Ishikawa (cell line): ENCODE data around the gene LCN9.

ENCODE experiments used
- CEBPB ChIP-seq: IDR thresholded peaks from 2 replicates; pipeline ENCODE4 v1.6.1; 2012
- CREB1 ChIP-seq: IDR thresholded peaks from 2 replicates; pipeline ENCODE4 v1.6.1; 2012; ENCODE audit warnings: low read depth
- EGR1 ChIP-seq: IDR thresholded peaks from 2 replicates; pipeline ENCODE4 v1.6.1; 2012
- EP300 ChIP-seq: IDR thresholded peaks from 2 replicates; pipeline ENCODE4 v1.6.1; 2012; ENCODE audit warnings: borderline replicate concordance
- FOXM1 ChIP-seq: IDR thresholded peaks from 2 replicates; pipeline ENCODE4 v1.6.1; 2012; ENCODE audit warnings: low read depth, borderline replicate concordance
- RAD21 ChIP-seq: IDR thresholded peaks from 2 replicates; pipeline ENCODE4 v1.6.1; 2012; ENCODE audit warnings: low read depth
- TAF1 ChIP-seq: IDR thresholded peaks from 2 replicates; pipeline ENCODE4 v1.6.1; 2012; ENCODE audit warnings: low read depth, mild to moderate bottlenecking
- TCF12 ChIP-seq: IDR thresholded peaks from 2 replicates; pipeline ENCODE4 v1.6.1; 2012; ENCODE audit warnings: low read depth
- TF ChIP-seq, protein P1 (sequence below): IDR thresholded peaks from 2 replicates; pipeline ENCODE4 v1.6.1; 2012
- TF ChIP-seq, protein P2 (sequence below): IDR thresholded peaks from 2 replicates; pipeline ENCODE4 v1.6.1; 2012; ENCODE audit warnings: low read depth, mild to moderate bottlenecking

DNA sequence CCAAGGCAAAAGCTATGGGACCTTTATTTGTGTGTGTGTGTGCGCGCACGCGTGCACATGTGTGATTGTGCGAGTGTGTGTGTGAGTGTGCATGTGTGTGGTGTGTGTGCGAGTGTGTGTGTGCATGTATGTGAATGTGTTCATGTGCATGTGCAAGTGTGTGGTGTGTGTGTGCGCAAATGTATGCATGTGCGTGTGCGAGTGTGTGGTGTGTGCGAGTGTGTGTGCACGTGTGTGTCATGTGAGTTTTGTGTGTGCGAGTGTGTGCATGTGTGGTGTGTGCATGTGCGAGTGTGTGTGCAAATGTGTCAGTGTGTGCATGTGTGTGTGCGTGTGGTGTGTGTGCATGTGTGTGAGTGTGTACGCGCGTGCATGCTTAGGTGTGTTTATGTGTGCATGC, 12.7 kb upstream of the LCN9 start:
- TF ChIP-seq EP300 = no peak
- TF ChIP-seq CREB1 = no peak
- TF ChIP-seq CEBPB = no peak
- TF ChIP-seq, protein P1, sequence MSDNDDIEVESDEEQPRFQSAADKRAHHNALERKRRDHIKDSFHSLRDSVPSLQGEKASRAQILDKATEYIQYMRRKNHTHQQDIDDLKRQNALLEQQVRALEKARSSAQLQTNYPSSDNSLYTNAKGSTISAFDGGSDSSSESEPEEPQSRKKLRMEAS = no peak
- no peak for TF ChIP-seq TAF1
- no peak for TF ChIP-seq EGR1
- TF ChIP-seq, protein P2, sequence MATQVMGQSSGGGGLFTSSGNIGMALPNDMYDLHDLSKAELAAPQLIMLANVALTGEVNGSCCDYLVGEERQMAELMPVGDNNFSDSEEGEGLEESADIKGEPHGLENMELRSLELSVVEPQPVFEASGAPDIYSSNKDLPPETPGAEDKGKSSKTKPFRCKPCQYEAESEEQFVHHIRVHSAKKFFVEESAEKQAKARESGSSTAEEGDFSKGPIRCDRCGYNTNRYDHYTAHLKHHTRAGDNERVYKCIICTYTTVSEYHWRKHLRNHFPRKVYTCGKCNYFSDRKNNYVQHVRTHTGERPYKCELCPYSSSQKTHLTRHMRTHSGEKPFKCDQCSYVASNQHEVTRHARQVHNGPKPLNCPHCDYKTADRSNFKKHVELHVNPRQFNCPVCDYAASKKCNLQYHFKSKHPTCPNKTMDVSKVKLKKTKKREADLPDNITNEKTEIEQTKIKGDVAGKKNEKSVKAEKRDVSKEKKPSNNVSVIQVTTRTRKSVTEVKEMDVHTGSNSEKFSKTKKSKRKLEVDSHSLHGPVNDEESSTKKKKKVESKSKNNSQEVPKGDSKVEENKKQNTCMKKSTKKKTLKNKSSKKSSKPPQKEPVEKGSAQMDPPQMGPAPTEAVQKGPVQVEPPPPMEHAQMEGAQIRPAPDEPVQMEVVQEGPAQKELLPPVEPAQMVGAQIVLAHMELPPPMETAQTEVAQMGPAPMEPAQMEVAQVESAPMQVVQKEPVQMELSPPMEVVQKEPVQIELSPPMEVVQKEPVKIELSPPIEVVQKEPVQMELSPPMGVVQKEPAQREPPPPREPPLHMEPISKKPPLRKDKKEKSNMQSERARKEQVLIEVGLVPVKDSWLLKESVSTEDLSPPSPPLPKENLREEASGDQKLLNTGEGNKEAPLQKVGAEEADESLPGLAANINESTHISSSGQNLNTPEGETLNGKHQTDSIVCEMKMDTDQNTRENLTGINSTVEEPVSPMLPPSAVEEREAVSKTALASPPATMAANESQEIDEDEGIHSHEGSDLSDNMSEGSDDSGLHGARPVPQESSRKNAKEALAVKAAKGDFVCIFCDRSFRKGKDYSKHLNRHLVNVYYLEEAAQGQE = no peak
- TF ChIP-seq FOXM1 = no peak
- TF ChIP-seq RAD21 = no peak
- TF ChIP-seq TCF12 = no peak
